ENCODE measurements around the gene KCTD13.

GRCh38 chr16:29871822-29872546 is 54.0 kb downstream of the KCTD13 start:
- no peak for TF ChIP-seq EP300 (IDR thresholded peaks at IDR 0.05; ENCODE audit: low read depth)
- no peak for TF ChIP-seq POLR2A (IDR thresholded peaks at IDR 0.05)
- no peak for TF ChIP-seq CTCF (IDR thresholded peaks at IDR 0.05)
- TF ChIP-seq POLR2AphosphoS5 (IDR thresholded peaks at IDR 0.05): no peak
